ENCODE results near the gene PPP2R1A.

DNA sequence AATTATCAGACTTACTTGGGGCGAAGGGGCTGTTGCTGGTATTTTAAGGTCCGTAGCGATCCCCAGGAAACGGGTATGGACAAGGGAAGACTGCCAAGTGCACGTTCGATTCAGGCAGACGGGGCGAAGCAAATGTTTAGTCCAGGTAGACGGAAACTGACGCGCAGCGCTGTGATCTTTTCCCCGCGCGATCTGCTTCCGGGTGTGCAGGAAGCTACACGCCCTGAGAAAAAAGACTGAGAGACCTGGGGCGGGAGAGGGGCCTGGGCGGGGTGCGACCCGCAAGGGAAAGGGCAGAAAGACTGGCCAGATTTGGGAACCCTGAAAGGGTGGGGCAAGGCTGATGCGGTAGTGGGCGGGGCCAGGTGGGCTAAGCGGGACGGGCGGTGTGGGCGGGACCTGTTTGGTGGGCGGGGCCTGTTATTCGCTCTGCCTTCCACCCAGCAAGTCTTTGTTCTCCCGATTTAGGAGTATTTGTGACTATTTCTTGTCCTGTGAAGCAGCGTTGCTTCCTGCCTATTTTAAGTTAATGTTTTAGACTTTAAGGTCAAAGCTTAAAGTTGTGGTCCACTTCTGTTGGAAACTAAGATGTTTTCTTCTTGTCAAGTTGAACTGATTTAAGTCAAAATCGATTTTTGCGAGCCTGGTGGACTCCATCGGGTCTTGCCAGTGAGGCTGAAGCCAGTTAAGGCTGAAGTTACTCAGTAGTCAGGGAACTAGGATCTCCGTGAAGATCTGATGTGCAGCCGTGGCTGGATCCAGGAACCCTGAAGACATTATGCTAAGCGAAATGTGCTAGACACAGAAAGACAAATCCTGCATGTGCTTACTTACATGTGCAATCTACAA, 18.3 kb upstream of the PPP2R1A start, which contains the start of gene ZNF836:
- TF ChIP-seq, protein P1, sequence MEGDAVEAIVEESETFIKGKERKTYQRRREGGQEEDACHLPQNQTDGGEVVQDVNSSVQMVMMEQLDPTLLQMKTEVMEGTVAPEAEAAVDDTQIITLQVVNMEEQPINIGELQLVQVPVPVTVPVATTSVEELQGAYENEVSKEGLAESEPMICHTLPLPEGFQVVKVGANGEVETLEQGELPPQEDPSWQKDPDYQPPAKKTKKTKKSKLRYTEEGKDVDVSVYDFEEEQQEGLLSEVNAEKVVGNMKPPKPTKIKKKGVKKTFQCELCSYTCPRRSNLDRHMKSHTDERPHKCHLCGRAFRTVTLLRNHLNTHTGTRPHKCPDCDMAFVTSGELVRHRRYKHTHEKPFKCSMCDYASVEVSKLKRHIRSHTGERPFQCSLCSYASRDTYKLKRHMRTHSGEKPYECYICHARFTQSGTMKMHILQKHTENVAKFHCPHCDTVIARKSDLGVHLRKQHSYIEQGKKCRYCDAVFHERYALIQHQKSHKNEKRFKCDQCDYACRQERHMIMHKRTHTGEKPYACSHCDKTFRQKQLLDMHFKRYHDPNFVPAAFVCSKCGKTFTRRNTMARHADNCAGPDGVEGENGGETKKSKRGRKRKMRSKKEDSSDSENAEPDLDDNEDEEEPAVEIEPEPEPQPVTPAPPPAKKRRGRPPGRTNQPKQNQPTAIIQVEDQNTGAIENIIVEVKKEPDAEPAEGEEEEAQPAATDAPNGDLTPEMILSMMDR (IDR thresholded peaks at IDR 0.05): no peak
- TF ChIP-seq POLR2A (IDR thresholded peaks at IDR 0.05): no peak
